Measurements from ENCODE around the gene GSKIP. TPM values are rescaled to one million over a fixed set of nuclear protein-coding genes. Genes with fewer than 3 reads are reported as not detected.
A peak's percentile ranks its signal among the peaks of the same experiment; 100 is the strongest.

Gene GSKIP
- total RNA-seq, 1 experiment from 2014 or later, result 43.0 TPM

GRCh38 chr14:96415559-96415958, 52.2 kb downstream of the GSKIP start:
- Mint-ChIP-seq H3K36me3 (no peaks in the 10 kb centered on the region), H3K4me1 (peaks cover 4% of the 10 kb centered on the region; the same call in 1 of the 2 replicates), H3K9me3 (no peaks in the 10 kb centered on the region), H3K27me3 (ENCODE audit: low read depth) (no peaks in the 10 kb centered on the region), H3K27ac (no peak overlapping the region), H3K4me3 (no peak overlapping the region)
- TF ChIP-seq HMGA2 (CRISPR knock-in tag; IDR thresholded peaks at IDR 0.05) (peak; percentile 100), SMAD4 (CRISPR knock-in tag; IDR thresholded peaks at IDR 0.05) (no peak)
- ATAC-seq (no peak), DNase-seq (ENCODE audit: low spot score) (no peak)
- ChIA-PET POLR2A (no interaction called here), CTCF (no interaction called here)

DNA sequence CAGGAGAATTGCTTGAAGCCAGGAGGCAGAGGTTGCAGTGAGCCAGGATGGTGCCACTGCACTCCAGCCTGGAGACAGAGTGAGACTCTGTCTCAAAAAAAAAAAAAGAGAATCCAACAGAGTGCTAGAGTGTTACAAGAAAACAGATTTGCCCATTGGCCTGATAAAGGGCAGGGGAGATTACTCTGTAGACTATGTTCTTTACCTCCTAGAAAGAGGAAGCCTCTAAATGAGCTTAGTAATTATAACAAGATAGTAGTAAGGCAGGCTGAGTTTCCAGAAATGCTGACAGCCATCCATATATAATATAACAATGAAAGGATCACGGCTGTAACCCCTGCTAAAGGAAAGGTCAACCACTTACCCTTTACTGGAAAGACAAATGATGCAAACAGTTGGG, 53.0 kb downstream of the GSKIP start:
- no peak for TF ChIP-seq SOX15 (CRISPR knock-in tag; IDR thresholded peaks at IDR 0.05)
- TF ChIP-seq, protein P1, sequence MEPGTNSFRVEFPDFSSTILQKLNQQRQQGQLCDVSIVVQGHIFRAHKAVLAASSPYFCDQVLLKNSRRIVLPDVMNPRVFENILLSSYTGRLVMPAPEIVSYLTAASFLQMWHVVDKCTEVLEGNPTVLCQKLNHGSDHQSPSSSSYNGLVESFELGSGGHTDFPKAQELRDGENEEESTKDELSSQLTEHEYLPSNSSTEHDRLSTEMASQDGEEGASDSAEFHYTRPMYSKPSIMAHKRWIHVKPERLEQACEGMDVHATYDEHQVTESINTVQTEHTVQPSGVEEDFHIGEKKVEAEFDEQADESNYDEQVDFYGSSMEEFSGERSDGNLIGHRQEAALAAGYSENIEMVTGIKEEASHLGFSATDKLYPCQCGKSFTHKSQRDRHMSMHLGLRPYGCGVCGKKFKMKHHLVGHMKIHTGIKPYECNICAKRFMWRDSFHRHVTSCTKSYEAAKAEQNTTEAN (CRISPR knock-in tag; IDR thresholded peaks at IDR 0.05), result no peak
- no peak for TF ChIP-seq SMAD3 (CRISPR knock-in tag; IDR thresholded peaks at IDR 0.05; ENCODE audit: borderline replicate concordance)
- no peak for TF ChIP-seq TCF7 (CRISPR knock-in tag; IDR thresholded peaks at IDR 0.05; ENCODE audit: low read depth)
- ChIA-PET POLR2A (no interaction called here), CTCF (no interaction called here)
- Mint-ChIP-seq H3K9me3 (no peaks in the 10 kb centered on the region), H3K36me3 (no peaks in the 10 kb centered on the region), H3K4me3 (no peak overlapping the region), H3K27ac (no peak overlapping the region), H3K27me3 (ENCODE audit: low read depth) (no peaks in the 10 kb centered on the region), H3K4me1 (peaks cover 4% of the 10 kb centered on the region; the same call in 1 of the 2 replicates)
- DNase-seq (ENCODE audit: low spot score) (no peak), ATAC-seq (no peak)

DNA sequence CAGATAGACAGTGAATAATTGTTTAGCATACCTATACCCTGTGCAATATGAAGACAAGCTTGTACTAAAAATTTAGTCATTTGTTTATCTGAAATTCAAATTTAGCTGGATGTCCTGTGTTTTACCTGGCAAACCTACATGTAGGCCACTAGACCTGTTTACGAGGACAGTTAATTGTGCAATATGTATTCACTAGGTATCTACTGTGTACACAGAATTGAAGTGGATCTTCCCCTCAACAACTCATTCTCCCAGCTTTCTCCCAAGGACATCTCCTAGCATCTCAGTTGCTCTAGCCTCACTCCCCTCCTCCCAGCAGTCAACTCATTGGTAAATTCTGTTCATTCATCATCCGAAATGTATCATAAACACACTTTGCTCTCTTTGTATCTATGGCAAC, 53.9 kb downstream of the GSKIP start:
- Mint-ChIP-seq H3K4me1 (no peaks in the 10 kb centered on the region), H3K9me3 (no peaks in the 10 kb centered on the region), H3K27me3 (ENCODE audit: low read depth) (no peaks in the 10 kb centered on the region), H3K4me3 (no peak overlapping the region), H3K36me3 (no peaks in the 10 kb centered on the region), H3K27ac (no peak overlapping the region)
- no peak for DNase-seq (ENCODE audit: low spot score)
- ChIA-PET POLR2A (no interaction called here), CTCF (interaction anchor here (2.1 kb wide), 1 partner anchor 316 kb away, joined by 7 read pairs; no protein-coding TSS in a partner anchor)
- ATAC-seq, result no peak
- TF ChIP-seq GABPB1 (CRISPR knock-in tag; IDR thresholded peaks at IDR 0.05), result no peak
- TF ChIP-seq ZNF396 (CRISPR knock-in tag; IDR thresholded peaks at IDR 0.05; ENCODE audit: borderline replicate concordance), result no peak
- no peak for TF ChIP-seq ZNF416 (CRISPR knock-in tag; IDR thresholded peaks at IDR 0.05)
- no peak for TF ChIP-seq GTF2I (CRISPR knock-in tag; conservative IDR thresholded peaks at IDR 0.05)
- TF ChIP-seq SMAD4 (CRISPR knock-in tag; IDR thresholded peaks at IDR 0.05), result no peak
- TF ChIP-seq NR1H2 (CRISPR knock-in tag; IDR thresholded peaks at IDR 0.05), result no peak
- TF ChIP-seq, protein P2, sequence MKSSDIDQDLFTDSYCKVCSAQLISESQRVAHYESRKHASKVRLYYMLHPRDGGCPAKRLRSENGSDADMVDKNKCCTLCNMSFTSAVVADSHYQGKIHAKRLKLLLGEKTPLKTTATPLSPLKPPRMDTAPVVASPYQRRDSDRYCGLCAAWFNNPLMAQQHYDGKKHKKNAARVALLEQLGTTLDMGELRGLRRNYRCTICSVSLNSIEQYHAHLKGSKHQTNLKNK (CRISPR knock-in tag; IDR thresholded peaks at IDR 0.05), result no peak
- TF ChIP-seq, protein P3, sequence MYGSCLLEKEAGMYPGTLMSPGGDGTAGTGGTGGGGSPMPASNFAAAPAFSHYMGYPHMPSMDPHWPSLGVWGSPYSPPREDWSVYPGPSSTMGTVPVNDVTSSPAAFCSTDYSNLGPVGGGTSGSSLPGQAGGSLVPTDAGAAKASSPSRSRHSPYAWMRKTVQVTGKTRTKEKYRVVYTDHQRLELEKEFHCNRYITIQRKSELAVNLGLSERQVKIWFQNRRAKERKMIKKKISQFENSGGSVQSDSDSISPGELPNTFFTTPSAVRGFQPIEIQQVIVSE (CRISPR knock-in tag; IDR thresholded peaks at IDR 0.05; ENCODE audit: borderline replicate concordance), result no peak
- no peak for TF ChIP-seq MAX (CRISPR knock-in tag; IDR thresholded peaks at IDR 0.05)
- TF ChIP-seq, protein P4, sequence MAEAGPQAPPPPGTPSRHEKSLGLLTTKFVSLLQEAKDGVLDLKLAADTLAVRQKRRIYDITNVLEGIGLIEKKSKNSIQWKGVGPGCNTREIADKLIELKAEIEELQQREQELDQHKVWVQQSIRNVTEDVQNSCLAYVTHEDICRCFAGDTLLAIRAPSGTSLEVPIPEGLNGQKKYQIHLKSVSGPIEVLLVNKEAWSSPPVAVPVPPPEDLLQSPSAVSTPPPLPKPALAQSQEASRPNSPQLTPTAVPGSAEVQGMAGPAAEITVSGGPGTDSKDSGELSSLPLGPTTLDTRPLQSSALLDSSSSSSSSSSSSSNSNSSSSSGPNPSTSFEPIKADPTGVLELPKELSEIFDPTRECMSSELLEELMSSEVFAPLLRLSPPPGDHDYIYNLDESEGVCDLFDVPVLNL (CRISPR knock-in tag; IDR thresholded peaks at IDR 0.05; ENCODE audit: borderline replicate concordance, low read depth), result no peak
- TF ChIP-seq ZNF671 (CRISPR knock-in tag; IDR thresholded peaks at IDR 0.05), result no peak
- TF ChIP-seq, protein P5, sequence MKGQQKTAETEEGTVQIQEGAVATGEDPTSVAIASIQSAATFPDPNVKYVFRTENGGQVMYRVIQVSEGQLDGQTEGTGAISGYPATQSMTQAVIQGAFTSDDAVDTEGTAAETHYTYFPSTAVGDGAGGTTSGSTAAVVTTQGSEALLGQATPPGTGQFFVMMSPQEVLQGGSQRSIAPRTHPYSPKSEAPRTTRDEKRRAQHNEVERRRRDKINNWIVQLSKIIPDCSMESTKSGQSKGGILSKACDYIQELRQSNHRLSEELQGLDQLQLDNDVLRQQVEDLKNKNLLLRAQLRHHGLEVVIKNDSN (CRISPR knock-in tag; IDR thresholded peaks at IDR 0.05), result no peak
- no peak for TF ChIP-seq ZNF425 (CRISPR knock-in tag; conservative IDR thresholded peaks at IDR 0.05)
- no peak for TF ChIP-seq NFE2L1 (CRISPR knock-in tag; IDR thresholded peaks at IDR 0.05)
- TF ChIP-seq, protein P6, sequence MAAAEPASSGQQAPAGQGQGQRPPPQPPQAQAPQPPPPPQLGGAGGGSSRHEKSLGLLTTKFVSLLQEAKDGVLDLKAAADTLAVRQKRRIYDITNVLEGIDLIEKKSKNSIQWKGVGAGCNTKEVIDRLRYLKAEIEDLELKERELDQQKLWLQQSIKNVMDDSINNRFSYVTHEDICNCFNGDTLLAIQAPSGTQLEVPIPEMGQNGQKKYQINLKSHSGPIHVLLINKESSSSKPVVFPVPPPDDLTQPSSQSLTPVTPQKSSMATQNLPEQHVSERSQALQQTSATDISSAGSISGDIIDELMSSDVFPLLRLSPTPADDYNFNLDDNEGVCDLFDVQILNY (CRISPR knock-in tag; IDR thresholded peaks at IDR 0.05), result no peak
- TF ChIP-seq IRF2 (CRISPR knock-in tag; IDR thresholded peaks at IDR 0.05; ENCODE audit: borderline replicate concordance, low read depth), result no peak
- TF ChIP-seq AR (CRISPR knock-in tag; IDR thresholded peaks at IDR 0.05), result no peak

Data from WTC11 (cell line).